ENCODE results near the gene TPCN1. TPM values are rescaled to one million over a fixed set of nuclear protein-coding genes. Genes with fewer than 3 reads are reported as not detected.

Gene TPCN1
- total RNA-seq, 1 donor from 2014 or later, result 27.9 TPM

- H3K4me3 ChIP-seq (ENCODE audit: insufficient read depth, low read depth, low read length), result no peak overlapping the region
- H3K9me3 Mint-ChIP-seq (ENCODE audit: unreplicated experiment), result no peaks in the 10 kb centered on the region
- H3K4me1 ChIP-seq (ENCODE audit: insufficient read depth, low read length), result peaks cover 31% of the 10 kb centered on the region
- H3K79me2 ChIP-seq (ENCODE audit: insufficient read depth, low read length), result peaks cover 3% of the 10 kb centered on the region
- no peaks in the 10 kb centered on the region for H3K27me3 ChIP-seq (ENCODE audit: insufficient read depth, low read length)
- peaks cover 10% of the 10 kb centered on the region for H3K4me1 Mint-ChIP-seq (ENCODE audit: low read depth, unreplicated experiment)
- H3K4me3 Mint-ChIP-seq (ENCODE audit: unreplicated experiment), result no peak overlapping the region
- H3K9ac ChIP-seq (ENCODE audit: low read length), result no peak overlapping the region
- H3K4me2 ChIP-seq (ENCODE audit: low read length), result no peak overlapping the region
- H3K9me3 ChIP-seq (ENCODE audit: insufficient read depth, low read depth, low read length), result no peaks in the 10 kb centered on the region
- TF ChIP-seq EZH2 (IDR thresholded peaks at IDR 0.05; ENCODE audit: insufficient read depth, low read length) (no peak), CTCF (IDR thresholded peaks at IDR 0.05; ENCODE audit: insufficient read depth, low read depth, low read length) (no peak)
- H3K27ac ChIP-seq (ENCODE audit: low read depth, low read length), result no peak overlapping the region
- no peaks in the 10 kb centered on the region for H3K27me3 Mint-ChIP-seq (ENCODE audit: low read depth, unreplicated experiment)
- H3K36me3 ChIP-seq (ENCODE audit: insufficient read depth, low read length), result no peaks in the 10 kb centered on the region
- FAIRE-seq, result no peak
- no peak overlapping the region for H2AFZ ChIP-seq (ENCODE audit: low read depth, low read length)
- DNase-seq (ENCODE audit: low read depth), result no peak
- no peaks in the 10 kb centered on the region for H4K20me1 ChIP-seq (ENCODE audit: insufficient read depth, low read length)
- peaks cover 17% of the 10 kb centered on the region for H3K36me3 Mint-ChIP-seq (ENCODE audit: low read depth, unreplicated experiment)
- H3K27ac Mint-ChIP-seq (ENCODE audit: unreplicated experiment), result no peak overlapping the region
These were observed 19.1 kb downstream of the TPCN1 start for GRCh38 chr12:113240395-113240794.

GRCh38 chr12:113241191-113242025, 20.1 kb downstream of the TPCN1 start:
- H3K27ac Mint-ChIP-seq (ENCODE audit: unreplicated experiment), result peak overlapping the region; percentile 53
- Histone ChIP-seq H3K79me2 (ENCODE audit: insufficient read depth, low read length) (peaks cover 3% of the 10 kb centered on the region), H3K36me3 (ENCODE audit: insufficient read depth, low read length) (no peaks in the 10 kb centered on the region), H3K27ac (ENCODE audit: low read depth, low read length) (peak overlapping the region; percentile 90), H3K4me1 (ENCODE audit: insufficient read depth, low read length) (peaks cover 42% of the 10 kb centered on the region), H2AFZ (ENCODE audit: low read depth, low read length) (peak overlapping the region; percentile 12), H3K27me3 (ENCODE audit: insufficient read depth, low read length) (no peaks in the 10 kb centered on the region), H3K9me3 (ENCODE audit: insufficient read depth, low read depth, low read length) (no peaks in the 10 kb centered on the region), H3K4me2 (ENCODE audit: low read length) (peak overlapping the region; percentile 66), H3K4me3 (ENCODE audit: insufficient read depth, low read depth, low read length) (no peak overlapping the region), H4K20me1 (ENCODE audit: insufficient read depth, low read length) (no peaks in the 10 kb centered on the region), H3K9ac (ENCODE audit: low read length) (peak overlapping the region; percentile 72)
- peaks cover 19% of the 10 kb centered on the region for H3K4me1 Mint-ChIP-seq (ENCODE audit: low read depth, unreplicated experiment)
- no peaks in the 10 kb centered on the region for H3K9me3 Mint-ChIP-seq (ENCODE audit: unreplicated experiment)
- no peak overlapping the region for H3K4me3 Mint-ChIP-seq (ENCODE audit: unreplicated experiment)
- no peak for TF ChIP-seq EZH2 (IDR thresholded peaks at IDR 0.05; ENCODE audit: insufficient read depth, low read length)
- no peak for TF ChIP-seq CTCF (IDR thresholded peaks at IDR 0.05; ENCODE audit: insufficient read depth, low read depth, low read length)
- FAIRE-seq, result no peak
- H3K36me3 Mint-ChIP-seq (ENCODE audit: low read depth, unreplicated experiment), result peaks cover 17% of the 10 kb centered on the region
- H3K27me3 Mint-ChIP-seq (ENCODE audit: low read depth, unreplicated experiment), result no peaks in the 10 kb centered on the region
- DNase-seq (ENCODE audit: low read depth), result peak; percentile 94

- peak overlapping the region; percentile 72 for H3K9ac ChIP-seq (ENCODE audit: low read length)
- Mint-ChIP-seq H3K4me1 (ENCODE audit: low read depth, unreplicated experiment) (peaks cover 26% of the 10 kb centered on the region), H3K36me3 (ENCODE audit: low read depth, unreplicated experiment) (peaks cover 13% of the 10 kb centered on the region), H3K4me3 (ENCODE audit: unreplicated experiment) (no peak overlapping the region), H3K27ac (ENCODE audit: unreplicated experiment) (peak overlapping the region; percentile 53), H3K9me3 (ENCODE audit: unreplicated experiment) (no peaks in the 10 kb centered on the region), H3K27me3 (ENCODE audit: low read depth, unreplicated experiment) (no peaks in the 10 kb centered on the region)
- H2AFZ ChIP-seq (ENCODE audit: low read depth, low read length), result peak overlapping the region; percentile 12
- H4K20me1 ChIP-seq (ENCODE audit: insufficient read depth, low read length), result no peaks in the 10 kb centered on the region
- no peaks in the 10 kb centered on the region for H3K36me3 ChIP-seq (ENCODE audit: insufficient read depth, low read length)
- H3K79me2 ChIP-seq (ENCODE audit: insufficient read depth, low read length), result peaks cover 3% of the 10 kb centered on the region
- FAIRE-seq, result no peak
- no peak overlapping the region for H3K4me3 ChIP-seq (ENCODE audit: insufficient read depth, low read depth, low read length)
- no peak for TF ChIP-seq CTCF (IDR thresholded peaks at IDR 0.05; ENCODE audit: insufficient read depth, low read depth, low read length)
- no peak for TF ChIP-seq EZH2 (IDR thresholded peaks at IDR 0.05; ENCODE audit: insufficient read depth, low read length)
- peak; percentile 74 for DNase-seq (ENCODE audit: low read depth)
- peak overlapping the region; percentile 66 for H3K4me2 ChIP-seq (ENCODE audit: low read length)
- peaks cover 48% of the 10 kb centered on the region for H3K4me1 ChIP-seq (ENCODE audit: insufficient read depth, low read length)
- H3K9me3 ChIP-seq (ENCODE audit: insufficient read depth, low read depth, low read length), result no peaks in the 10 kb centered on the region
- H3K27ac ChIP-seq (ENCODE audit: low read depth, low read length), result peak overlapping the region; percentile 90
- no peaks in the 10 kb centered on the region for H3K27me3 ChIP-seq (ENCODE audit: insufficient read depth, low read length)
These were observed 20.8 kb downstream of the TPCN1 start for GRCh38 chr12:113242026-113242418.
